ENCODE data around the gene MYO10. TPM values are rescaled to one million over a fixed set of nuclear protein-coding genes. Genes with fewer than 3 reads are reported as not detected.

MYO10 gene
- total RNA-seq, 1 experiment from 2014 or later, result 89.8 TPM

GRCh38 chr5:16656561-16657191 lies 279.4 kb downstream of the MYO10 start:
- H3K4me3 Mint-ChIP-seq, result no peak overlapping the region
- no peak for DNase-seq (ENCODE audit: low spot score)
- H3K27ac Mint-ChIP-seq, result no peak overlapping the region
- no peaks in the 10 kb centered on the region for H3K27me3 Mint-ChIP-seq (ENCODE audit: low read depth)
- ChIA-PET CTCF (no interaction called here), POLR2A (no interaction called here)
- ATAC-seq, result no peak
- TF ChIP-seq USF1 (CRISPR knock-in tag; IDR thresholded peaks at IDR 0.05) (no peak), PRRX2 (CRISPR knock-in tag; IDR thresholded peaks at IDR 0.05) (no peak), IRF1 (CRISPR knock-in tag; IDR thresholded peaks at IDR 0.05) (no peak), ZNF138 (CRISPR knock-in tag; conservative IDR thresholded peaks at IDR 0.05) (no peak)
- TF ChIP-seq, protein P1, sequence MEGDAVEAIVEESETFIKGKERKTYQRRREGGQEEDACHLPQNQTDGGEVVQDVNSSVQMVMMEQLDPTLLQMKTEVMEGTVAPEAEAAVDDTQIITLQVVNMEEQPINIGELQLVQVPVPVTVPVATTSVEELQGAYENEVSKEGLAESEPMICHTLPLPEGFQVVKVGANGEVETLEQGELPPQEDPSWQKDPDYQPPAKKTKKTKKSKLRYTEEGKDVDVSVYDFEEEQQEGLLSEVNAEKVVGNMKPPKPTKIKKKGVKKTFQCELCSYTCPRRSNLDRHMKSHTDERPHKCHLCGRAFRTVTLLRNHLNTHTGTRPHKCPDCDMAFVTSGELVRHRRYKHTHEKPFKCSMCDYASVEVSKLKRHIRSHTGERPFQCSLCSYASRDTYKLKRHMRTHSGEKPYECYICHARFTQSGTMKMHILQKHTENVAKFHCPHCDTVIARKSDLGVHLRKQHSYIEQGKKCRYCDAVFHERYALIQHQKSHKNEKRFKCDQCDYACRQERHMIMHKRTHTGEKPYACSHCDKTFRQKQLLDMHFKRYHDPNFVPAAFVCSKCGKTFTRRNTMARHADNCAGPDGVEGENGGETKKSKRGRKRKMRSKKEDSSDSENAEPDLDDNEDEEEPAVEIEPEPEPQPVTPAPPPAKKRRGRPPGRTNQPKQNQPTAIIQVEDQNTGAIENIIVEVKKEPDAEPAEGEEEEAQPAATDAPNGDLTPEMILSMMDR (IDR thresholded peaks at IDR 0.05), result no peak
- H3K36me3 Mint-ChIP-seq, result no peaks in the 10 kb centered on the region
- H3K4me1 Mint-ChIP-seq, result no peaks in the 10 kb centered on the region
- H3K9me3 Mint-ChIP-seq, result peaks cover 9% of the 10 kb centered on the region

DNA sequence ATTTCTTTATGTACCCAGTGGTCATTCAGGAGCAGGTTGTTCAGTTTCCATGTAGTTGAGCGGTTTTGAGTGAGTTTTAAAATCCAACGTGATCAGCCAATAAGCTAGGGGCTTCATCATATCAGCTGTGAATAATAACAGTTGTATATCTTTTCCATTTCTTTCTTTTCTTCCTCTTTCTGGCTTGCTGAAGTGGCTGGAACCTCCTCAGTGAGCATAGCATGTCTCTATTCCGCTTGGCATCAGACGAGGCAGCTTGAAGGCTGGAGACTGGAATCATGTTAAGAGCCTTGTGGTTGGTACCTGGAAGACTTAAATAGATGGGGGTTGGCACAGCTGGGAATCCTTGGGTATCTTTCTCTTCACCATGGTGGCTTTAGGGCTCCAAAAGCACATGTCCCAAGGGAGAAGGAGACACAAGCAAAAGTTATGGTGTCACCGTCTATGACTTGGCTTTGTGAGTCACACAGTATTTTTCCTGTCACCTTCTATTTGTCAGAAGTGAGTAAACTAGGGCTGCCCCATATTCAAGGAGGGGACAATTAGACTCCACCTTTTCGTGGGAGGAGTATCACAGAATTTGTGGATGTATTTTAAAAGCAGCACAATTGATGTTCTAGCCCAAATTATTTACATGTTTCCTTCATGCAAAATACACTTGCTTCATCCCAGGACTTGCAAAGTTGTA lies 281.3 kb downstream of the MYO10 start:
- ChIA-PET CTCF (no interaction called here), POLR2A (no interaction called here)
- Mint-ChIP-seq H3K4me3 (no peak overlapping the region), H3K27me3 (ENCODE audit: low read depth) (no peaks in the 10 kb centered on the region), H3K27ac (no peak overlapping the region), H3K9me3 (peaks cover 18% of the 10 kb centered on the region), H3K36me3 (peaks cover 4% of the 10 kb centered on the region), H3K4me1 (no peaks in the 10 kb centered on the region)
- DNase-seq (ENCODE audit: low spot score), result no peak
- ATAC-seq, result no peak
- TF ChIP-seq FOXK1 (CRISPR knock-in tag; IDR thresholded peaks at IDR 0.05) (no peak), IRF2 (CRISPR knock-in tag; IDR thresholded peaks at IDR 0.05; ENCODE audit: borderline replicate concordance, low read depth) (no peak), ZNF423 (CRISPR knock-in tag; IDR thresholded peaks at IDR 0.05) (no peak), FOXP4 (CRISPR knock-in tag; IDR thresholded peaks at IDR 0.05) (no peak), ZNF671 (CRISPR knock-in tag; IDR thresholded peaks at IDR 0.05) (no peak), ZNF121 (CRISPR knock-in tag; IDR thresholded peaks at IDR 0.05) (no peak), PRDM15 (CRISPR knock-in tag; IDR thresholded peaks at IDR 0.05) (no peak), ZNF219 (CRISPR knock-in tag; IDR thresholded peaks at IDR 0.05; ENCODE audit: borderline replicate concordance) (no peak), ARID4B (CRISPR knock-in tag; IDR thresholded peaks at IDR 0.05; ENCODE audit: borderline replicate concordance) (no peak), NR3C1 (CRISPR knock-in tag; conservative IDR thresholded peaks at IDR 0.05; ENCODE audit: low read depth) (no peak), CREB1 (CRISPR knock-in tag; IDR thresholded peaks at IDR 0.05) (no peak)
- TF ChIP-seq, protein P2, sequence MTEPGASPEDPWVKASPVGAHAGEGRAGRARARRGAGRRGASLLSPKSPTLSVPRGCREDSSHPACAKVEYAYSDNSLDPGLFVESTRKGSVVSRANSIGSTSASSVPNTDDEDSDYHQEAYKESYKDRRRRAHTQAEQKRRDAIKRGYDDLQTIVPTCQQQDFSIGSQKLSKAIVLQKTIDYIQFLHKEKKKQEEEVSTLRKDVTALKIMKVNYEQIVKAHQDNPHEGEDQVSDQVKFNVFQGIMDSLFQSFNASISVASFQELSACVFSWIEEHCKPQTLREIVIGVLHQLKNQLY (CRISPR knock-in tag; IDR thresholded peaks at IDR 0.05), result no peak
- TF ChIP-seq, protein P1 (IDR thresholded peaks at IDR 0.05), result no peak
